ENCODE data around the gene ERCC4. TPM values are rescaled to one million over a fixed set of nuclear protein-coding genes. Genes with fewer than 3 reads are reported as not detected.

Gene ERCC4
- total RNA-seq, 1 experiment from 2014 or later = 7.1 TPM

GRCh38 chr16:13982451-13982850 is 62.5 kb downstream of the ERCC4 start:
- POLR2A ChIA-PET = no interaction called here
- H3K4me1 Mint-ChIP-seq (ENCODE audit: low read depth, unreplicated experiment) = no peaks in the 10 kb centered on the region

DNA sequence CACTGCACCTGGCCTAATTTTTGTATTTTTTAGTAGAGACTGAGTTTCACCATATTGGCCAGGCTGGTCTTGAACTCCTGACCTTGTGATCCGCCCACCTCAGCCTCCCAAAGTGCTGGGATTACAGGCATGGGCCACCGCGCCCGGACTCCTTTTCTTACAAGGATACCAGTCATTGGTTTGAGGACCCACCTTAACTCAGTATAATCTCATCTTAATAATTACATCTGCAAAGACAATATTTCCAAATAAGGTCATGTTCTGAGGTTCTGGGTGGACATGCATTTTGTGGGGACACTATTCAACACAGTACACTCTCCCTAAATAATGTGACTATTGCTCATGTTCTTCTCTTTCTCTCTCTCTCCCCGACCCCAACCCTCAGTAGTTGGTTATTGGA is 63.7 kb downstream of the ERCC4 start:
- ChIA-PET CTCF (no interaction called here), POLR2A (no interaction called here)
- H3K4me1 ChIP-seq = no peaks in the 10 kb centered on the region
- no peaks in the 10 kb centered on the region for H3K9me3 ChIP-seq
- no TSS peak for BruUV-seq (replicated peaks)
- no peaks in the 10 kb centered on the region for H3K27me3 ChIP-seq (replicated peaks; ENCODE audit: control insufficient read depth, insufficient read depth, low read length)
- intact Hi-C loops (cut with micrococcal nuclease; ENCODE audit: unreplicated experiment) = no loop called here
- no peaks in the 10 kb centered on the region for H3K27me3 Mint-ChIP-seq (ENCODE audit: insufficient read depth, unreplicated experiment)
- no peaks in the 10 kb centered on the region for H3K36me3 Mint-ChIP-seq (ENCODE audit: insufficient read depth, unreplicated experiment)
- H3K9me3 Mint-ChIP-seq (ENCODE audit: unreplicated experiment) = no peaks in the 10 kb centered on the region
- H3K4me1 Mint-ChIP-seq (ENCODE audit: low read depth, unreplicated experiment) = no peaks in the 10 kb centered on the region
- no peak overlapping the region for H3K27ac Mint-ChIP-seq (ENCODE audit: unreplicated experiment)
- no peak overlapping the region for H3K4me3 ChIP-seq (ENCODE audit: low read depth, low read length)
- no peak for DNase-seq
- H3K36me3 ChIP-seq (ENCODE audit: control insufficient read depth, insufficient read depth, low read length) = no peaks in the 10 kb centered on the region
- no peak overlapping the region for H3K4me3 Mint-ChIP-seq (ENCODE audit: unreplicated experiment)
- no peak for TF ChIP-seq CTCF (IDR thresholded peaks at IDR 0.05; ENCODE audit: insufficient read depth in 1 of 2, low read depth in 1 of 2, low read length in 1 of 2, severe bottlenecking in 1 of 2, unreplicated experiment in 1 of 2)

More at GRCh38 chr16:13982451-13982850, 62.5 kb downstream of the ERCC4 start:
- no peak for TF ChIP-seq CTCF (IDR thresholded peaks at IDR 0.05; ENCODE audit: insufficient read depth in 1 of 2, low read depth in 1 of 2, low read length in 1 of 2, severe bottlenecking in 1 of 2, unreplicated experiment in 1 of 2)
- H3K27ac Mint-ChIP-seq (ENCODE audit: unreplicated experiment) = no peak overlapping the region
- no peak overlapping the region for H3K4me3 Mint-ChIP-seq (ENCODE audit: unreplicated experiment)
- no peaks in the 10 kb centered on the region for H3K27me3 Mint-ChIP-seq (ENCODE audit: insufficient read depth, unreplicated experiment)
- no peaks in the 10 kb centered on the region for H3K36me3 ChIP-seq (ENCODE audit: control insufficient read depth, insufficient read depth, low read length)
- intact Hi-C loops (cut with micrococcal nuclease; ENCODE audit: unreplicated experiment) = no loop called here
- H3K9me3 ChIP-seq = no peaks in the 10 kb centered on the region
- H3K36me3 Mint-ChIP-seq (ENCODE audit: insufficient read depth, unreplicated experiment) = no peaks in the 10 kb centered on the region
- H3K27me3 ChIP-seq (replicated peaks; ENCODE audit: control insufficient read depth, insufficient read depth, low read length) = no peaks in the 10 kb centered on the region
- no TSS peak for BruUV-seq (replicated peaks)
- H3K9me3 Mint-ChIP-seq (ENCODE audit: unreplicated experiment) = no peaks in the 10 kb centered on the region
- H3K4me1 ChIP-seq = no peaks in the 10 kb centered on the region
- no peak for DNase-seq
- no peak overlapping the region for H3K4me3 ChIP-seq (ENCODE audit: low read depth, low read length)
- CTCF ChIA-PET = no interaction called here

DNA sequence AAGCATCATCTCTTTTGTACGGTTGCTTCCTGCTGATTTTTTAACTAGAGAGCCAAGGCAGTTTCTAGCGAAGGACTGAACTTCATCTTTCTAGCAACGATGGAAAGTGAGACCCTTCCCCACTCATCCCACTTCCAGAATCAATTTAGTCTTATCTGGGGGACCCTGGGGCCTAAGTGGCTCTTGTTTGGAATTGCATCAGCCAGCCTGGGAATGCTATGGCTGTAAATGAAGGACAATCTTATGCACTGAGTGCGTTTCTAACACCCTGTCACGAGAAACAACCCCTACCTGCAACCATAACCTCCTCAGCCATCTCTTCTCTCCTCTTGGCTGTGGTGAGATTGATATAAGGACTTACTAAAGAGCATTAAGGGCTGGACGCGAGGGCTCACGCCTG is 64.8 kb downstream of the ERCC4 start:
- H3K27ac Mint-ChIP-seq (ENCODE audit: unreplicated experiment) = no peak overlapping the region
- Histone ChIP-seq H3K36me3 (ENCODE audit: control insufficient read depth, insufficient read depth, low read length) (no peaks in the 10 kb centered on the region), H3K27me3 (replicated peaks; ENCODE audit: control insufficient read depth, insufficient read depth, low read length) (no peaks in the 10 kb centered on the region), H3K9me3 (no peaks in the 10 kb centered on the region), H3K4me1 (no peaks in the 10 kb centered on the region), H3K4me3 (ENCODE audit: low read depth, low read length) (no peak overlapping the region)
- BruUV-seq (replicated peaks) = no TSS peak
- ChIA-PET CTCF (no interaction called here), POLR2A (no interaction called here)
- DNase-seq = no peak
- H3K9me3 Mint-ChIP-seq (ENCODE audit: unreplicated experiment) = no peaks in the 10 kb centered on the region
- H3K36me3 Mint-ChIP-seq (ENCODE audit: insufficient read depth, unreplicated experiment) = no peaks in the 10 kb centered on the region
- intact Hi-C loops (cut with micrococcal nuclease; ENCODE audit: unreplicated experiment) = no loop called here
- H3K4me3 Mint-ChIP-seq (ENCODE audit: unreplicated experiment) = no peak overlapping the region
- no peaks in the 10 kb centered on the region for H3K4me1 Mint-ChIP-seq (ENCODE audit: low read depth, unreplicated experiment)
- TF ChIP-seq CTCF (IDR thresholded peaks at IDR 0.05; ENCODE audit: insufficient read depth in 1 of 2, low read depth in 1 of 2, low read length in 1 of 2, severe bottlenecking in 1 of 2, unreplicated experiment in 1 of 2) = no peak
- no peaks in the 10 kb centered on the region for H3K27me3 Mint-ChIP-seq (ENCODE audit: insufficient read depth, unreplicated experiment)

All from Caco-2 (cell line).